PC-3 (cell line): ENCODE measurements around the gene MTHFD1L. TPM values are rescaled to one million over a fixed set of nuclear protein-coding genes. Genes with fewer than 3 reads are reported as not detected.
"Not testable (repeated sequence)": the region's sequence is repeated elsewhere in the genome, so short reads cannot be mapped to it uniquely, and the experiment has no call there.

Experiments
- ATAC-seq: fragments of 200-7000 bp; cut with Tn5 transposase; 2 replicates; pipeline ENCODE4 v1.9.1; 2020; ENCODE audit warnings: mild to moderate bottlenecking, moderate library complexity
- BruUV-seq: library from RNA; stranded (reverse); fragments of 400-500 nt; replicated peaks from 2 replicates; lab custom pipeline; 2021; lab: Mats Ljungman, UMichigan
- CTCF ChIA-PET: fragments of 300-600 bp; sonication (Branson Sonifier 250); formaldehyde crosslinking; loops from one replicate; lab custom pipeline; 2022; ENCODE audit warnings: antibody characterized with exemption; lab: Charles Lee
- POLR2A ChIA-PET: fragments of 300-600 bp; sonication (Branson Sonifier 250); formaldehyde crosslinking; loops from one replicate; lab custom pipeline; 2022; ENCODE audit warnings: antibody characterized with exemption; ENCODE audit not compliant: unreplicated experiment; lab: Charles Lee
- DNase-seq: peaks from one replicate; pipeline ENCODE4 v3.0.0-alpha.2; 2015
- H2AFZ ChIP-seq: fragments of 300-600 bp; sonication (generic); 2 replicates; pipeline ENCODE4 v1.6.0; 2016; ENCODE audit warnings: antibody characterized with exemption, low read length
- H3F3A ChIP-seq: fragments of 300-600 bp; sonication (generic); one replicate; pipeline ENCODE4 v1.6.0; 2017; ENCODE audit warnings: antibody characterized with exemption, low read length, control low read depth, mild to moderate bottlenecking; ENCODE audit not compliant: unreplicated experiment
- H3K27ac ChIP-seq: fragments of 300-600 bp; sonication (generic); 2 replicates; pipeline ENCODE4 v1.5.1; 2016; ENCODE audit warnings: mild to moderate bottlenecking, low read length
- H3K27me3 ChIP-seq: fragments of 300-600 bp; sonication (generic); 2 replicates; pipeline ENCODE4 v1.6.1; 2016; ENCODE audit warnings: low read length, mixed read lengths
- H3K36me3 ChIP-seq: fragments of 300-600 bp; sonication (generic); 2 replicates; pipeline ENCODE4 v1.6.1; 2016; ENCODE audit warnings: low read depth, mixed run types, low read length, mixed read lengths
- H3K4me1 ChIP-seq: fragments of 300-600 bp; sonication (generic); 2 replicates; pipeline ENCODE4 v1.5.1; 2016; ENCODE audit warnings: low read length; ENCODE audit not compliant: insufficient read depth
- H3K4me2 ChIP-seq: fragments of 300-600 bp; sonication (generic); 2 replicates; pipeline ENCODE4 v1.6.0; 2016; ENCODE audit warnings: low read length
- H3K4me3 ChIP-seq: fragments of 300-600 bp; sonication (generic); 2 replicates; pipeline ENCODE4 v1.5.1; 2016; ENCODE audit warnings: mild to moderate bottlenecking, low read length, mixed read lengths
- H3K79me2 ChIP-seq: fragments of 300-600 bp; sonication (generic); 2 replicates; pipeline ENCODE4 v1.6.1; 2017; ENCODE audit warnings: low read length, mixed read lengths
- H3K9ac ChIP-seq: fragments of 300-600 bp; sonication (generic); 2 replicates; pipeline ENCODE4 v1.6.0; 2016; ENCODE audit warnings: mild to moderate bottlenecking, low read length
- H3K9me2 ChIP-seq: fragments of 300-600 bp; sonication (generic); replicated peaks from 2 replicates; pipeline ENCODE4 v1.6.1; 2016; ENCODE audit warnings: mixed run types, low read length, mixed read lengths
- H3K9me3 ChIP-seq: fragments of 300-600 bp; sonication (generic); 2 replicates; pipeline ENCODE4 v1.6.1; 2016; ENCODE audit warnings: low read length, mixed read lengths
- H4K20me1 ChIP-seq: fragments of 300-600 bp; sonication (generic); 2 replicates; pipeline ENCODE4 v1.6.1; 2016; ENCODE audit warnings: low read length, mixed read lengths
- CTCF ChIP-seq: fragments of 300-600 bp; sonication (generic); conservative IDR thresholded peaks from 2 replicates; pipeline ENCODE4 v1.5.1; 2017; ENCODE audit warnings: antibody characterized with exemption, low read depth, mild to moderate bottlenecking, low read length
- EZH2 ChIP-seq: fragments of 300-600 bp; sonication (generic); IDR thresholded peaks from one replicate; pipeline ENCODE4 v1.6.1; 2017; ENCODE audit warnings: antibody characterized with exemption, mild to moderate bottlenecking, low read length; ENCODE audit not compliant: unreplicated experiment
- EZH2phosphoT487 ChIP-seq: fragments of 300-600 bp; sonication (generic); IDR thresholded peaks from 2 replicates; pipeline ENCODE4 v1.6.1; 2018; ENCODE audit warnings: mild to moderate bottlenecking, antibody characterized with exemption, low read length, borderline replicate concordance
- intact Hi-C: fragments of 100-400 bp; cut with micrococcal nuclease; formaldehyde crosslinking; loops from 2 replicates; pipeline ENCODE4 v1.9.0; 2023
- total RNA-seq: library from RNA; depleted of rRNA; stranded (reverse); fragments of >200 nt; gene quantifications from 2 replicates; pipeline ENCODE4 v1.2.3, GENCODE V29; 2014

The MTHFD1L gene
- total RNA-seq, 1 experiment from 2014 or later: 11.9 TPM

- TF ChIP-seq CTCF (no peak), EZH2 (no peak), EZH2phosphoT487 (no peak)
- DNase-seq: peak; percentile 92
- Histone ChIP-seq H3K36me3 (no peaks in the 10 kb centered on the region), H3K4me2 (peak overlapping the region; percentile 76), H3K79me2 (no peaks in the 10 kb centered on the region), H3K9ac (peak overlapping the region; percentile 46), H3F3A (no peaks in the 10 kb centered on the region), H3K9me3 (no peaks in the 10 kb centered on the region), H3K4me1 (peaks cover 19% of the 10 kb centered on the region), H3K4me3 (peak overlapping the region; percentile 40; the same call in 1 of the 2 replicates), H3K27ac (peak overlapping the region; percentile 88), H2AFZ (peak overlapping the region; percentile 64), H3K9me2 (no peaks in the 10 kb centered on the region), H3K27me3 (no peaks in the 10 kb centered on the region), H4K20me1 (no peaks in the 10 kb centered on the region)
- BruUV-seq: no TSS peak
- ChIA-PET CTCF (no interaction called here), POLR2A (no interaction called here)
- ATAC-seq: peak; percentile 90
- intact Hi-C loops: loop anchor here (5.0 kb wide), 1 partner anchor 40 kb away; no protein-coding TSS in a partner anchor
Observed at GRCh38 chr6:150857062-150857944, 8.2 kb upstream of the MTHFD1L start.

GRCh38 chr6:150857945-150858308, 7.6 kb upstream of the MTHFD1L start:
- BruUV-seq: no TSS peak
- peak overlapping the region; percentile 88 for H3K27ac ChIP-seq
- peak overlapping the region; percentile 76 for H3K4me2 ChIP-seq
- H4K20me1 ChIP-seq: no peaks in the 10 kb centered on the region
- no peaks in the 10 kb centered on the region for H3K79me2 ChIP-seq
- peak overlapping the region; percentile 64 for H2AFZ ChIP-seq
- peak overlapping the region; percentile 46 for H3K9ac ChIP-seq
- no peak for DNase-seq
- TF ChIP-seq EZH2: no peak
- no peak for TF ChIP-seq EZH2phosphoT487
- no peak for TF ChIP-seq CTCF
- peak; percentile 14; the same call in 1 of the 2 replicates for ATAC-seq
- H3K9me3 ChIP-seq: no peaks in the 10 kb centered on the region
- peaks cover 19% of the 10 kb centered on the region for H3K4me1 ChIP-seq
- H3K36me3 ChIP-seq: no peaks in the 10 kb centered on the region
- ChIA-PET CTCF (no interaction called here), POLR2A (no interaction called here)
- no peaks in the 10 kb centered on the region for H3K9me2 ChIP-seq
- peak overlapping the region; percentile 40; the same call in 1 of the 2 replicates for H3K4me3 ChIP-seq
- intact Hi-C loops: loop anchor here (5.0 kb wide), 1 partner anchor 41 kb away; no protein-coding TSS in a partner anchor
- H3K27me3 ChIP-seq: no peaks in the 10 kb centered on the region
- no peaks in the 10 kb centered on the region for H3F3A ChIP-seq

- peaks cover 18% of the 10 kb centered on the region for H3K4me1 ChIP-seq
- intact Hi-C loops, POLR2A ChIA-PET, H3K27me3 ChIP-seq, DNase-seq, H3K9ac ChIP-seq, BruUV-seq, H3K9me2 ChIP-seq, H3F3A ChIP-seq, H3K36me3 ChIP-seq, H3K27ac ChIP-seq, H2AFZ ChIP-seq, H3K4me3 ChIP-seq, H3K4me2 ChIP-seq, H3K79me2 ChIP-seq, ATAC-seq, H3K9me3 ChIP-seq, H4K20me1 ChIP-seq, CTCF ChIA-PET: not testable (repeated sequence)
Observed at GRCh38 chr6:150861448-150862168, 3.9 kb upstream of the MTHFD1L start.
